Esophagus muscularis mucosa (tissue), 4 donors: ENCODE measurements around the gene C5orf24. TPM values are rescaled to one million over a fixed set of nuclear protein-coding genes. Genes with fewer than 3 reads are reported as not detected.

Source experiments
- DNase-seq: peaks from one replicate; pipeline ENCODE4 v3.0.0-alpha.2; 2017; ENCODE audit errors: extremely low spot score
- H3K27ac ChIP-seq, 4 donors: fragments of 200-600 bp; sonication (generic); replicated peaks in 1 of 4; 1 replicate in 3 of 4; 2 replicates in 1 of 4; pipeline ENCODE4 v1.5.1; 2016 to 2019; ENCODE audit warnings: mild to moderate bottlenecking in 1 of 4
- H3K27me3 ChIP-seq, 4 donors: fragments of 200-600 bp; sonication (generic); one replicate each; pipeline versions ENCODE4 v1.5.1 to v1.6.0; 2016 to 2019
- H3K36me3 ChIP-seq, 4 donors: fragments of 200-600 bp; sonication (generic); one replicate each; pipeline ENCODE4 v1.5.1; 2016 to 2019
- H3K4me1 ChIP-seq, 4 donors: fragments of 200-600 bp; sonication (generic); one replicate each; pipeline ENCODE4 v1.5.1; 2016 to 2019
- H3K4me3 ChIP-seq, 4 donors: fragments of 200-600 bp; sonication (generic); 1 replicate in 2 of 4; 2 replicates in 2 of 4; pipeline ENCODE4 v1.5.1; 2016 to 2019; ENCODE audit warnings: mild to moderate bottlenecking in 4 of 4, moderate library complexity in 1 of 4
- H3K9me3 ChIP-seq, 4 donors: fragments of 200-600 bp; sonication (generic); 1 replicate in 3 of 4; 2 replicates in 1 of 4; pipeline ENCODE4 v1.5.1; 2016 to 2019
- EP300 ChIP-seq: sonication (generic); formaldehyde crosslinking; IDR thresholded peaks from one replicate; pipeline ENCODE4 v1.6.1; 2017; ENCODE audit warnings: antibody characterized with exemption
- POLR2A ChIP-seq: fragments of 450-650 bp; IDR thresholded peaks from one replicate; pipeline ENCODE4 v1.6.1; 2017; ENCODE audit warnings: antibody characterized with exemption, moderate library complexity, mild to moderate bottlenecking, low read depth
- POLR2AphosphoS5 ChIP-seq, 2 donors: sonication (generic); formaldehyde crosslinking; IDR thresholded peaks; one replicate each; pipeline ENCODE4 v1.6.1; 2017; ENCODE audit warnings: antibody characterized with exemption in 2 of 2
- WGBS: methylation state at CpG from one replicate; pipeline ENCODE4 v1.1.5; 2018; 5-methylcytosine and 5-hydroxymethylcytosine counted together
- intact Hi-C: fragments of 100-400 bp; cut with DNase I; formaldehyde crosslinking; loops from one replicate; pipeline ENCODE4 v1.15.1; 2023
- total RNA-seq, 4 donors: library from RNA; depleted of rRNA; stranded (reverse); fragments of >200 nt; gene quantifications; one replicate each; pipeline versions ENCODE4 v1.1.0 to v1.2.1, GENCODE V29; 2016
- TF ChIP-seq, protein P1 (sequence below), 3 experiments: fragments of 200-600 bp in 2 of 3; fragments of 450-650 bp in 1 of 3; sonication (generic) in 2 of 3; IDR thresholded peaks; one replicate each; pipeline ENCODE4 v1.5.1; 2017 to 2019; ENCODE audit warnings: antibody characterized with exemption in 3 of 3, mild to moderate bottlenecking in 2 of 3, moderate library complexity in 1 of 3

Gene C5orf24
- total RNA-seq, 4 donors from 2014 or later = 54.0 to 76.4 (median 61.6) TPM

DNA sequence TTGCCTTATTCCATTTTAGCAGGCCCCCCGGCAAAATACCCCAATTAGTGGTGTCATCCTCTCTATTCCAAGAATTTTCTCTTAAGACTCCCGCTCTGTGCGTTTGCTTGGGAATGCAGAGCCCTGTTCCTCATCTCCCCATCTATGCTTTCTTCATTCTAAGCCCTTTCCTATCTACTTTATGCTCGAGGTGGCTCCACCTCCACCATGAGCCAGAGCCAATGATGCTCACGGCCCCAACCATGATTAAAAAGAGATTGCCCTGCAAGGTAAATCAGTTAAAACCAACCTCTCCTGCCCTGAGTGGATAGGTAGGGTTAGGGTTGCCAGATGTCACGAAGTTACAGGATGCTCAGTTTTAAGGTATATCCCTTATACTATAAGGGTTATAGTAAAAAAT is 27.7 kb downstream of the C5orf24 start:
- Histone ChIP-seq H3K27ac (peak overlapping the region; percentile 94 to 99 (median 98)), H3K4me3 (peak overlapping the region; percentile 83 to 99 (median 98)), H3K9me3 (no peaks in the 10 kb centered on the region), H3K36me3 (peaks cover 0 to 3% (median 0%) of the 10 kb centered on the region in 4 donors), H3K4me1 (peaks cover 17 to 40% (median 31%) of the 10 kb centered on the region in 4 donors), H3K27me3 (no peaks in the 10 kb centered on the region)
- DNase-seq = no peak
- TF ChIP-seq POLR2A (no peak), POLR2AphosphoS5 (IDR thresholded peaks at IDR 0.05) (no peak), EP300 (no peak)
- TF ChIP-seq, protein P1, sequence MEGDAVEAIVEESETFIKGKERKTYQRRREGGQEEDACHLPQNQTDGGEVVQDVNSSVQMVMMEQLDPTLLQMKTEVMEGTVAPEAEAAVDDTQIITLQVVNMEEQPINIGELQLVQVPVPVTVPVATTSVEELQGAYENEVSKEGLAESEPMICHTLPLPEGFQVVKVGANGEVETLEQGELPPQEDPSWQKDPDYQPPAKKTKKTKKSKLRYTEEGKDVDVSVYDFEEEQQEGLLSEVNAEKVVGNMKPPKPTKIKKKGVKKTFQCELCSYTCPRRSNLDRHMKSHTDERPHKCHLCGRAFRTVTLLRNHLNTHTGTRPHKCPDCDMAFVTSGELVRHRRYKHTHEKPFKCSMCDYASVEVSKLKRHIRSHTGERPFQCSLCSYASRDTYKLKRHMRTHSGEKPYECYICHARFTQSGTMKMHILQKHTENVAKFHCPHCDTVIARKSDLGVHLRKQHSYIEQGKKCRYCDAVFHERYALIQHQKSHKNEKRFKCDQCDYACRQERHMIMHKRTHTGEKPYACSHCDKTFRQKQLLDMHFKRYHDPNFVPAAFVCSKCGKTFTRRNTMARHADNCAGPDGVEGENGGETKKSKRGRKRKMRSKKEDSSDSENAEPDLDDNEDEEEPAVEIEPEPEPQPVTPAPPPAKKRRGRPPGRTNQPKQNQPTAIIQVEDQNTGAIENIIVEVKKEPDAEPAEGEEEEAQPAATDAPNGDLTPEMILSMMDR (IDR thresholded peaks at IDR 0.05) = no peak
- intact Hi-C loops = no loop called here
- 84% methylated on average over 6 of the region's 6 CpGs for WGBS

DNA sequence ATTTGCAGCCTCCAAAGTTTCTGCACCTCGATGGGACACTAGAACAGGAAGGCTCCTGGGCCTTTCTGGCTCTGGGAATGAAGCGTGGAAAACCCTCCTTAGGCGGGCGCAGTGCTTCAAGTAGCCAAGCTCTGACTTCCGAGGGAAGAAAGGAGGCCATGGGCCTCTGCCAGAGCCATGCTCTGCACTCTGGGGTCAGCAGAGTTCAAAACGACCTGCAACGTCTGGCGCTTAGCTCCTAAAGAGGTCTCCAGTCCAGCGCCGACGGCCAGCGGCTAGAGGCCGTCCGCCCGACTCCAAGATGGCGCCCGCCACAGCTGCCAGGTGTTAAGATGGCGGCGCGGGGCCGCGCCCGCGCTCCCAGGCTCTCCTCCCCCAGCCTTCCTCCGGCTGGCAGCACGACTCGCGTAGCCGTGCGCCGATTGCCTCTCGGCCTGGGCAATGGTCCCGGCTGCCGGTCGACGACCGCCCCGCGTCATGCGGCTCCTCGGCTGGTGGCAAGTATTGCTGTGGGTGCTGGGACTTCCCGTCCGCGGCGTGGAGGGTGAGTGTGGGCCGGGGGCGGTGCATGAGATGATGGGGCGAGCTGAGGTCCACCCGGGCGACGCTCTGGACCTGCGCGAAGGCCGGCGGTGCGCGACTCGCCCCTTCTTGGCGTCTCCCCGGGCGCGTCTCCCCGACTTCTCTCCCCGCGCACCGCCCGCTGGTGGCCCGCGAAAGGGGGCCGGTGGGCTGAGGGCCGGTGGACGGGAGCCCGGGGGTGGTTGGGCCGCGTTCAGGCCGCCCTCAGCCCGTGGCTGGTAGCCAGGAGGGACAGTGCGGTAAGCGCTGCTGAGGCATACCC is 28.4 kb downstream of the C5orf24 start, which contains the start of gene TXNDC15:
Gene TXNDC15, plus strand, starts transcription at position 385 of the 844 bp plus-strand sequence. Its CDS starts 57 bp downstream, at position 442.
- Histone ChIP-seq H3K4me3 (peak within 1 kb of the TSS; percentile 83 to 99 (median 98)), H3K4me1 (peaks cover 17 to 43% (median 32%) of the 10 kb centered on the region in 4 donors), H3K9me3 (no peaks in the 10 kb centered on the region), H3K27ac (peak within 1 kb of the TSS; percentile 94 to 99 (median 98)), H3K36me3 (peaks cover 0 to 6% (median 0%) of the 10 kb centered on the region in 4 donors), H3K27me3 (no peaks in the 10 kb centered on the region)
- peak; percentile 94 for DNase-seq
- intact Hi-C loops = loop anchor here (2.0 kb wide), 2 partner anchors 27 to 31 kb away; partner anchors contain the start of gene PCBD2
- peak; percentile 84 to 86 for TF ChIP-seq POLR2AphosphoS5 (IDR thresholded peaks at IDR 0.05)
- TF ChIP-seq, protein P1 (IDR thresholded peaks at IDR 0.05) = no peak
- TF ChIP-seq EP300 = no peak
- 11% methylated on average over 16 of the region's 79 CpGs for WGBS

DNA sequence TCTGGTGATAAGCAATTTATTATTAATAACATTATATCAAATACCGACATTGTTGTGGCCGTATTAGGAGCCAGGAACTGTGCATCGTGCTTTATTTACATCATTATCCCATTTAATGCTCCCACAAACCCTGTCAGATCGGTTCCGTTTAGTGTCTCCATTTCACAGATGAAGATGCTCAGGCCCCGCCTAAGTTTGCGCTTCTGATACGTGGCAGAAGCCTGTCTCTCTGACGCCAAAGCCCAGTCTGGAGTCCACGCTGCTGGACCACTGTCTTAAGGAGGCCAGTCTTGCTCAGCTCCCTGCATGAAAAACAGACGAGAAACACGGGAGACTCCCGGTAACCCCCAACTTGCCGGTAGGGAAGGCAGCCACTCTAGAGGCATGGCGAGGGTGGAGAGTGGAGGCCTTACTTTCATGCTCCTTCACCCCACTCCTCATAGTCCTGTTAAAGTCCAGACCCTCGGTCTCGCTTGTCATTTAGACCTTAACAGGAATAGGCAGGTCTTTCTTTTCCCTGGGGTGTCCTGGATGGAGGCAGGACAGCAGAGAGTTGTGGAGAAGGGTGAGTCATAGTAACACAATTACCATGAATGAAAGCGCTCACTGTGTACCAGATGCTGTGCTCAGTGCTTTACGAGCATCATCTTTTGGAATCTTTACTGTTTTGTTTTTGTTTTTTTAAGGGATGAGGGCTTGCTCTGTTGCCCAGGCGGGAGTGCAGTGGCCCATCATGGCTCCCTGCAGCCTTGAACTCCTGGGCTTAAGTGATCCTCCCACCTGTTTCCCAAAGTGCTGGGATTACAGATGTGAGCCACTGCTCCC is 29.3 kb downstream of the C5orf24 start:
- Histone ChIP-seq H3K4me3 (peak overlapping the region; percentile 83 to 99 (median 98)), H3K4me1 (peaks cover 19 to 43% (median 35%) of the 10 kb centered on the region in 4 donors), H3K27me3 (no peaks in the 10 kb centered on the region), H3K9me3 (no peaks in the 10 kb centered on the region), H3K36me3 (peaks cover 0 to 6% (median 0%) of the 10 kb centered on the region in 4 donors), H3K27ac (peak overlapping the region; percentile 94 to 99 (median 98))
- WGBS = 6% methylated on average over 17 of the region's 20 CpGs
- peak; percentile 93 for DNase-seq
- TF ChIP-seq, protein P1 (IDR thresholded peaks at IDR 0.05) = no peak
- no peak for TF ChIP-seq EP300
- TF ChIP-seq POLR2AphosphoS5 (IDR thresholded peaks at IDR 0.05) = peak in 1 of 2 donors; percentile 26
- intact Hi-C loops = loop anchor here (2.0 kb wide), 2 partner anchors 28 to 30 kb away; partner anchors contain the start of gene PCBD2

DNA sequence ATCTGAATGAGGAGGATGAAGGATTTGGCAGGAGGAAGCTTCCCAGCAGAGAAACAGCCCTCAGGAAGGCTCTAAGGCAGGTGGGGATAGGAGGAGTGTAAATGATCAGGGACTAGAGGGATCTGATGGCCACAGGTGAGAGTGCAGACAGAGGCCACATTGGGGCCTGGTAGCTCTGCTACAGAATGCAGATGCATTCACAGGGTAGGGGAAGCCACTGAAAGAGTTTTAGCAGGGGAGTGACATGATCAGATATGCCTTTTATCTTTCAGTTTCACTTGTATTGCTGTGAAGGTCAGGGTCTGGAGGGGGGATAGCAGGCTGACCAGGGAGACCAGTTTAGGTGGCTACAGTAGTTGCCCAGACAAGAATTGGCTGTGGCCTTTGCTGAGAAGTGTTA is 31.4 kb downstream of the C5orf24 start:
- intact Hi-C loops = no loop called here
- TF ChIP-seq POLR2A = no peak
- TF ChIP-seq, protein P1 (IDR thresholded peaks at IDR 0.05) = no peak
- no peak for TF ChIP-seq EP300
- no peak for TF ChIP-seq POLR2AphosphoS5 (IDR thresholded peaks at IDR 0.05)
- H3K27ac ChIP-seq = peak overlapping the region in 1 of 4 donors; percentile 98
- H3K36me3 ChIP-seq = peaks cover 0 to 6% (median 0%) of the 10 kb centered on the region in 4 donors
- H3K4me3 ChIP-seq = no peak overlapping the region
- peaks cover 20 to 43% (median 35%) of the 10 kb centered on the region in 4 donors for H3K4me1 ChIP-seq
- H3K27me3 ChIP-seq = no peaks in the 10 kb centered on the region
- H3K9me3 ChIP-seq = no peaks in the 10 kb centered on the region
- DNase-seq = no peak
